Measurements from ENCODE around the gene HRH3. TPM values are rescaled to one million over a fixed set of nuclear protein-coding genes. Genes with fewer than 3 reads are reported as not detected.

Gene HRH3
- total RNA-seq, 1 donor: not detected

DNA sequence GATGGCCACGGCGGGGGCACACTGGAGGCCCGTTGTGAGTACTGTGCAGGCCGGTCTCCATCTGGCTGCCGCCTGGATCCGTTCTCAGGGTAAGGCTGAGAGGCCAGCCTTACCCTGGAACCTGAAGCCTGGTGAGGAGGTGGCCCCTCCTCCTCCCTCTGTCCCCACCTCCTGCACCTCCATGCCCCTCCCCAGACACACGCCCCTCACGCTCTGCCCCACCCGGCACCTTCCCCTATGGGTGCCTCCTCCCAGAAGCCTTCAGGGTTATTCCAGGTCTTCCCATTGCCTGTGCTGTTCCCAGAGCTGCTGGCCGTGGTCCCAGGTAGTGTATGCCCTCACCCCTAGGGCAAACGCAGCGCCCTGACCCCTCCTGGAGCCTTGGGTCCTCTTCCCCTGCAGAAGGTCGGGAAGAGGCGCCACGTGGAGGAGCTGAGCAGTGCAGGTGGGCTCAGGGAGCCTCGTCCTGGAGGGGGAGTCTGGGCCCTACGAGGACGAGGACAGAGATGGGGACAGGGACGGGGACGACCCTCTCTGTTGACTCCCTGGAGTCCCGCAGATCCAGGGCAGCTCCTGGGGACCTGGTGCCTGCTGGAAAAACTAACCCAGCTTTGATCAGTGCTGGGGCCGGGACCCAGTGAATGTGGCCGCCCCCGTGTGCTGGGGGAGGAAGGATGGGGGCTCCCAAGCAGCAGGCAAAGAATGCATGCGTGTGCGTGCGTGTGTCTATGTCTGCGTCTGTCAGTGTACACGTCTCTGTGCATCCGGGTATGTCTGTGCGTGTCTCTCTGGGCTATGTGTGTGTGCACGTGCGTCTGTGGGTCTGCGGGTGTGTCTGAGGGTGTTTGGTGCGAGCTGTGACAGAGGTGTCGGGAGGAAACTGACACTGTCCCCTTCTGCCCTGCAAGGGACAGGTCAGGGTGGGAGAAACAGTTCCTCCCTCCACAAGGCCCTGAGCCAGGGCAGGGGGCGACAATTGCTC lies 8.2 kb upstream of the HRH3 start:
- H3K4me3 ChIP-seq (ENCODE audit: low read depth, low read length): no peak overlapping the region
- TF ChIP-seq, protein P1, sequence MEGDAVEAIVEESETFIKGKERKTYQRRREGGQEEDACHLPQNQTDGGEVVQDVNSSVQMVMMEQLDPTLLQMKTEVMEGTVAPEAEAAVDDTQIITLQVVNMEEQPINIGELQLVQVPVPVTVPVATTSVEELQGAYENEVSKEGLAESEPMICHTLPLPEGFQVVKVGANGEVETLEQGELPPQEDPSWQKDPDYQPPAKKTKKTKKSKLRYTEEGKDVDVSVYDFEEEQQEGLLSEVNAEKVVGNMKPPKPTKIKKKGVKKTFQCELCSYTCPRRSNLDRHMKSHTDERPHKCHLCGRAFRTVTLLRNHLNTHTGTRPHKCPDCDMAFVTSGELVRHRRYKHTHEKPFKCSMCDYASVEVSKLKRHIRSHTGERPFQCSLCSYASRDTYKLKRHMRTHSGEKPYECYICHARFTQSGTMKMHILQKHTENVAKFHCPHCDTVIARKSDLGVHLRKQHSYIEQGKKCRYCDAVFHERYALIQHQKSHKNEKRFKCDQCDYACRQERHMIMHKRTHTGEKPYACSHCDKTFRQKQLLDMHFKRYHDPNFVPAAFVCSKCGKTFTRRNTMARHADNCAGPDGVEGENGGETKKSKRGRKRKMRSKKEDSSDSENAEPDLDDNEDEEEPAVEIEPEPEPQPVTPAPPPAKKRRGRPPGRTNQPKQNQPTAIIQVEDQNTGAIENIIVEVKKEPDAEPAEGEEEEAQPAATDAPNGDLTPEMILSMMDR (IDR thresholded peaks at IDR 0.05; ENCODE audit: insufficient read depth, low read depth, low read length): no peak
- DNase-seq (ENCODE audit: low read depth): no peak

DNA sequence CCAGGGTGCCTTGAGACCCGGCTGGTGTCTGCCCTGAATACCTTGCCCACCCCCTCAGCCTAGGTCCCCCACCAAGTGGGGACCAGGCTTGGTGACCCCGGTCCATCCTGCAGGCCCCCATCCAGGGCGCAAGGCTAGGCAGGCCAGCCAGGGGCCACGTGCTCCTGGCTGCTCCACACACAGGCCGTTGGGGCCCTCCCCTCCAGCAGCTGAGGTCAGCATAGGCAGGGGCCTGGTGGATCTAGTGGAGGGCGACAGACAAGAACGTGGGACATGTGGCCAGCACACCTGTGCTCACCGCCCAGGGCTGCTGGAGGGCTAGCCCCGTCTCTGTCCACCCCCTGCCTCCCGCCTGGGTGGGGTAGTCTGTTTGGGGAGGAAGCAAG lies 7.5 kb upstream of the HRH3 start:
- TF ChIP-seq, protein P1 (IDR thresholded peaks at IDR 0.05; ENCODE audit: insufficient read depth, low read depth, low read length): no peak
- no peak for DNase-seq (ENCODE audit: low read depth)
- no peak overlapping the region for H3K4me3 ChIP-seq (ENCODE audit: low read depth, low read length)

DNA sequence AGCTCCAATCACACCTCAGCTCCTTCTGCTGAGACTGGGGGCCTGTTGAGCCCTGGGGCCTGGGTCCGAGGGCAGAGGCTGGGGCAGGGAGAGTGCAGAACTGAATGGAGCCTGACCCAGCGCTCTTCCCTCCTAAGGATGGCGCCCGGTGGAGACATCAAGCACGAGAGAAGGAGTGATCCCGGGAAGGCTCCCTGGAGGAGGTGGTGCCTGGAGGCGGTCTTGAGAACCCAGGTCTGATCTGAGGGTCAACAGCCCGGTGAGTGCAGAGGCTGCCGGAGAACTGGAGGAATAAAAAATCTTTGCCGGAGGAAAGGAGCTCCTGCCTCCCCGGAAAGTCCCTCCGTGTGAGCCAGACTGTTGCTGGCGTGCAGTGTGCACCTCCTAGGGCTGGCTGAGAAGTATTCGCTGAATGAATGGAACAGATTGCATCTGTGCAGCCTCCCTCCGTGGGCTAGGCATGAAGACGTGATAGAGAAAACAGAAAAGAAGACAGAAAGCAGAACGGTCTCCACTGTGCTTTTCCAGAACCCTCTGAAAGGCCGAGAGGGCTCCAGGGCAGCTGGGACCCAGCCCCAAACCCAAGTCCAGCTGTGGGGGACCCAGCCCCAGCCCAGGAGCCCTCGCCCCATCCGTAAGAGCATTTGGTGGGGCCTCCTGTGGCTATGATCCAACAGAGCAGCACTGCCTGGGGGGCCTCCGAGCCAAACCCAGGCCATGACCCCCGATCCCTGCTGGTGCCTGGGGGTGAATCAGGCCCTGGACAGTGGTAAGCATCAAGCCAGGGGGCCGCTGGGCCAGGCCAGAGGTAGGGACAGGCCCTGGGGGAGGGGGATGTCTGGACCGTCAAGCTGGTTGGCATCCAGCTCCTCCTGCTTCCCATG lies 6.9 kb upstream of the HRH3 start:
- no peak for DNase-seq (ENCODE audit: low read depth)
- H3K4me3 ChIP-seq (ENCODE audit: low read depth, low read length): no peak overlapping the region
- TF ChIP-seq, protein P1 (IDR thresholded peaks at IDR 0.05; ENCODE audit: insufficient read depth, low read depth, low read length): no peak

DNA sequence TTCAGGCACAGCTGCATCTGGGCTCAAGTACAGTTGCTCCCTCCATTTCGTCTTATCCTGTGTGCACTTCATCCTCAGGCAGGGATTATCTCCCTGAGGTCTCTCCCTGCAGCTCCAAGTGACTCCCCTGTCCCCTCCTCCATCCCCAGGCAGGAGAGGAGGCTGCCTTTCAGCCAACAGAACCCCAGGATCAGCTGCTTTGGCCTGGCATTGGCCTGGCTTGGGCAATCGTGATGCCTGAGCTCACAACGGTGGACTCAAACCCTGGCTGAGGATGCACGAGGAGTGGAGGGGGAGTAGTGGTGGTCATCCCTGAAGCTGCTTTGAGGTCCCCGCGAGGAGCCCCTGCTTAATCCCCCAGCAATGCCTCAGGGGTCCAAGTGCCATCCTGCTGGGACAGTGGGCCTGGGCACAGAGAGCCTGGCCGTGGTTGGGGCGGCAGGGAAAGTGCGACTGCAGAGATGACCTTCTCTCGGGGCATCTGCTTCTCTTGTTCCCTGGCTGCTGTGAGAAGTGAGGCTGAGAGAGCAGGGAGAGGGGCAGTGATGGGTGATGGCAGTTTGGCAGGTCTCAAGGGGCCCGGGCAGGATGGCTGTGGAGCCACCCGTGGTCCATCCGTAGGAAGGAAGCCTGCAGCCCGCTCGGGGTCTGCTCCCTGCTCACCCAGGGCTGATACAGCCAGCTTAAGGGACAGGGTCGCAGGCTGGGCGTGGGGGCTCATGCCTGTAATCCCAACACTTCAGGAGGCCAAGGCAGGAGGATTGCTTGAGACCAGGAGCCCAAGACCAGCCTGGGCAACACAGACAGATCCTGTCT lies 6.0 kb upstream of the HRH3 start:
- TF ChIP-seq, protein P1 (IDR thresholded peaks at IDR 0.05; ENCODE audit: insufficient read depth, low read depth, low read length): no peak
- H3K4me3 ChIP-seq (ENCODE audit: low read depth, low read length): no peak overlapping the region
- DNase-seq (ENCODE audit: low read depth): no peak

DNA sequence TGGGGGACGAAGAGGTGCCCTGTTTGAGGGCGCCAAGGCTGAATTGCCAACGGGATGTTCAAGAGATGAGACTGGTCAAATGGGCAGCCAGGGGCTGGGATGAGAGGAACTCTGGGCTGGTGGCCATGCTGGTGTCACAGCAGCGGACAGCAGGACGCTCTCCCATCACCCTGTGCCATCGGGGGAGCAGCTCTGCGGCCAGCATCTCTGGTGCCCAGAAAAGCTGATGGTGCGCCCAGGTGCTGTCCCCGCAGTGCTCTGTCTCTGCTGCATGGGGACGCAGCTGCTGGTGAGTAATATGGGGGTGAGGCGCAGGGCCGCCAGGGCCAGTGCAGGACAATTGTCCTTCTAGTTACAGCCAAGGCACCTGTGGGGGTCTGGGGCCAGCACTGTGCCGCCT lies 4.9 kb upstream of the HRH3 start:
- H3K4me3 ChIP-seq (ENCODE audit: low read depth, low read length): no peak overlapping the region
- no peak for DNase-seq (ENCODE audit: low read depth)
- TF ChIP-seq, protein P1 (IDR thresholded peaks at IDR 0.05; ENCODE audit: insufficient read depth, low read depth, low read length): no peak
